Measurements from ENCODE around the gene RGS17.

RGS17 gene

GRCh38 chr6:153056308-153056707, 74.8 kb downstream of the RGS17 start:
- no peak overlapping the region for H4K91ac ChIP-seq (ENCODE audit: low read depth, low read length)
- H4K12ac ChIP-seq (ENCODE audit: low read depth, low read length) = no peak overlapping the region
- no CpG with 5 or more reads among the region's 2 CpGs for WGBS (ENCODE audit: extremely low coverage, insufficient coverage, insufficient read length)
- no peak overlapping the region for H3K4me3 ChIP-seq (ENCODE audit: low read depth, low read length)
- no peak overlapping the region for H3K27ac ChIP-seq (ENCODE audit: low read depth, low read length)
- no peak overlapping the region for H3K9ac ChIP-seq (ENCODE audit: low read length)
- no peak for DNase-seq
- no peak overlapping the region for H2BK120ac ChIP-seq (ENCODE audit: insufficient read depth, low read length, poor library complexity)
- no peaks in the 10 kb centered on the region for H3K27me3 ChIP-seq (ENCODE audit: insufficient read depth, low read length)
- no peaks in the 10 kb centered on the region for H3K4me1 ChIP-seq (ENCODE audit: control insufficient read depth in 1 of 2, insufficient read depth in 2 of 2, low read length in 2 of 2)
- no peak overlapping the region for H2BK12ac ChIP-seq (ENCODE audit: low read length)
- no peaks in the 10 kb centered on the region for H3K79me1 ChIP-seq (ENCODE audit: low read length)
- H3K36me3 ChIP-seq (ENCODE audit: control insufficient read depth in 1 of 2, insufficient read depth in 2 of 2, low read length in 2 of 2) = no peaks in the 10 kb centered on the region
- no peak overlapping the region for H2AFZ ChIP-seq (ENCODE audit: insufficient read depth, low read length, poor library complexity)
- no peak overlapping the region for H2BK5ac ChIP-seq (ENCODE audit: low read depth, low read length, poor library complexity)
- H3K23ac ChIP-seq (ENCODE audit: low read length) = no peak overlapping the region
- no peak overlapping the region for H2AK5ac ChIP-seq (ENCODE audit: low read length)
- H3K4me2 ChIP-seq (ENCODE audit: low read length) = no peak overlapping the region
- no peak overlapping the region for H3K4ac ChIP-seq (ENCODE audit: low read depth, low read length)
- no peaks in the 10 kb centered on the region for H3K9me3 ChIP-seq (ENCODE audit: insufficient read depth, low read depth, low read length)
- no peak overlapping the region for H3K14ac ChIP-seq (ENCODE audit: low read length)
- H3K18ac ChIP-seq (ENCODE audit: low read length) = no peak overlapping the region
- H4K8ac ChIP-seq (ENCODE audit: low read depth, low read length) = no peak overlapping the region
- no peaks in the 10 kb centered on the region for H3K79me2 ChIP-seq (ENCODE audit: control insufficient read depth, insufficient read depth, low read length, poor library complexity)

- H4K8ac ChIP-seq (ENCODE audit: low read depth, low read length) = no peak overlapping the region
- no peaks in the 10 kb centered on the region for H3K79me2 ChIP-seq (ENCODE audit: control insufficient read depth, insufficient read depth, low read length, poor library complexity)
- H2BK5ac ChIP-seq (ENCODE audit: low read depth, low read length, poor library complexity) = no peak overlapping the region
- no peaks in the 10 kb centered on the region for H3K4me1 ChIP-seq (ENCODE audit: control insufficient read depth in 1 of 2, insufficient read depth in 2 of 2, low read length in 2 of 2)
- H3K4ac ChIP-seq (ENCODE audit: low read depth, low read length) = no peak overlapping the region
- no peaks in the 10 kb centered on the region for H3K36me3 ChIP-seq (ENCODE audit: control insufficient read depth in 1 of 2, insufficient read depth in 2 of 2, low read length in 2 of 2)
- H4K91ac ChIP-seq (ENCODE audit: low read depth, low read length) = no peak overlapping the region
- no peak overlapping the region for H3K18ac ChIP-seq (ENCODE audit: low read length)
- H3K27ac ChIP-seq (ENCODE audit: low read depth, low read length) = no peak overlapping the region
- no peak overlapping the region for H3K23ac ChIP-seq (ENCODE audit: low read length)
- H2BK120ac ChIP-seq (ENCODE audit: insufficient read depth, low read length, poor library complexity) = no peak overlapping the region
- no peaks in the 10 kb centered on the region for H3K9me3 ChIP-seq (ENCODE audit: insufficient read depth, low read depth, low read length)
- no peak overlapping the region for H2AK5ac ChIP-seq (ENCODE audit: low read length)
- DNase-seq = no peak
- no peak overlapping the region for H3K4me2 ChIP-seq (ENCODE audit: low read length)
- H3K14ac ChIP-seq (ENCODE audit: low read length) = no peak overlapping the region
- no peak overlapping the region for H3K9ac ChIP-seq (ENCODE audit: low read length)
- no peak overlapping the region for H2AFZ ChIP-seq (ENCODE audit: insufficient read depth, low read length, poor library complexity)
- no peaks in the 10 kb centered on the region for H3K27me3 ChIP-seq (ENCODE audit: insufficient read depth, low read length)
- no peak overlapping the region for H2BK12ac ChIP-seq (ENCODE audit: low read length)
- H3K79me1 ChIP-seq (ENCODE audit: low read length) = no peaks in the 10 kb centered on the region
- H3K4me3 ChIP-seq (ENCODE audit: low read depth, low read length) = no peak overlapping the region
- H4K12ac ChIP-seq (ENCODE audit: low read depth, low read length) = no peak overlapping the region
Observed at GRCh38 chr6:153051801-153052200, 79.3 kb downstream of the RGS17 start.

GRCh38 chr6:153048631-153049030, 82.5 kb downstream of the RGS17 start:
- Histone ChIP-seq H3K4me2 (ENCODE audit: low read length) (no peak overlapping the region), H4K12ac (ENCODE audit: low read depth, low read length) (no peak overlapping the region), H2AFZ (ENCODE audit: insufficient read depth, low read length, poor library complexity) (no peak overlapping the region), H3K79me2 (ENCODE audit: control insufficient read depth, insufficient read depth, low read length, poor library complexity) (no peaks in the 10 kb centered on the region), H2BK12ac (ENCODE audit: low read length) (no peak overlapping the region), H4K91ac (ENCODE audit: low read depth, low read length) (no peak overlapping the region), H3K23ac (ENCODE audit: low read length) (no peak overlapping the region), H3K4me3 (ENCODE audit: low read depth, low read length) (no peak overlapping the region), H3K27ac (ENCODE audit: low read depth, low read length) (no peak overlapping the region), H3K18ac (ENCODE audit: low read length) (no peak overlapping the region), H3K4ac (ENCODE audit: low read depth, low read length) (no peak overlapping the region), H3K14ac (ENCODE audit: low read length) (no peak overlapping the region), H2BK120ac (ENCODE audit: insufficient read depth, low read length, poor library complexity) (no peak overlapping the region), H2AK5ac (ENCODE audit: low read length) (no peak overlapping the region), H3K4me1 (ENCODE audit: control insufficient read depth in 1 of 2, insufficient read depth in 2 of 2, low read length in 2 of 2) (no peaks in the 10 kb centered on the region), H3K79me1 (ENCODE audit: low read length) (no peaks in the 10 kb centered on the region), H4K8ac (ENCODE audit: low read depth, low read length) (no peak overlapping the region), H3K9me3 (ENCODE audit: insufficient read depth, low read depth, low read length) (no peaks in the 10 kb centered on the region), H3K27me3 (ENCODE audit: insufficient read depth, low read length) (no peaks in the 10 kb centered on the region), H3K9ac (ENCODE audit: low read length) (no peak overlapping the region), H2BK5ac (ENCODE audit: low read depth, low read length, poor library complexity) (no peak overlapping the region), H3K36me3 (ENCODE audit: control insufficient read depth in 1 of 2, insufficient read depth in 2 of 2, low read length in 2 of 2) (no peaks in the 10 kb centered on the region)
- no CpG with 5 or more reads among the region's 3 CpGs for WGBS (ENCODE audit: extremely low coverage, insufficient coverage, insufficient read length)
- no peak for DNase-seq

- no peak overlapping the region for H3K23ac ChIP-seq (ENCODE audit: low read length)
- no peak overlapping the region for H2BK5ac ChIP-seq (ENCODE audit: low read depth, low read length, poor library complexity)
- H3K79me2 ChIP-seq (ENCODE audit: control insufficient read depth, insufficient read depth, low read length, poor library complexity) = no peaks in the 10 kb centered on the region
- no peaks in the 10 kb centered on the region for H3K79me1 ChIP-seq (ENCODE audit: low read length)
- no peak overlapping the region for H2AFZ ChIP-seq (ENCODE audit: insufficient read depth, low read length, poor library complexity)
- no peak overlapping the region for H2BK12ac ChIP-seq (ENCODE audit: low read length)
- H3K4me2 ChIP-seq (ENCODE audit: low read length) = no peak overlapping the region
- H4K91ac ChIP-seq (ENCODE audit: low read depth, low read length) = no peak overlapping the region
- H3K4ac ChIP-seq (ENCODE audit: low read depth, low read length) = no peak overlapping the region
- no peak overlapping the region for H4K8ac ChIP-seq (ENCODE audit: low read depth, low read length)
- H3K27me3 ChIP-seq (ENCODE audit: insufficient read depth, low read length) = no peaks in the 10 kb centered on the region
- H3K9me3 ChIP-seq (ENCODE audit: insufficient read depth, low read depth, low read length) = no peaks in the 10 kb centered on the region
- H3K4me1 ChIP-seq (ENCODE audit: control insufficient read depth in 1 of 2, insufficient read depth in 2 of 2, low read length in 2 of 2) = no peaks in the 10 kb centered on the region
- H3K4me3 ChIP-seq (ENCODE audit: low read depth, low read length) = no peak overlapping the region
- no peak overlapping the region for H3K18ac ChIP-seq (ENCODE audit: low read length)
- no peak overlapping the region for H2BK120ac ChIP-seq (ENCODE audit: insufficient read depth, low read length, poor library complexity)
- no peak overlapping the region for H3K27ac ChIP-seq (ENCODE audit: low read depth, low read length)
- H3K36me3 ChIP-seq (ENCODE audit: control insufficient read depth in 1 of 2, insufficient read depth in 2 of 2, low read length in 2 of 2) = no peaks in the 10 kb centered on the region
- no peak for DNase-seq
- H2AK5ac ChIP-seq (ENCODE audit: low read length) = no peak overlapping the region
- H3K9ac ChIP-seq (ENCODE audit: low read length) = no peak overlapping the region
- H4K12ac ChIP-seq (ENCODE audit: low read depth, low read length) = no peak overlapping the region
- H3K14ac ChIP-seq (ENCODE audit: low read length) = no peak overlapping the region
- WGBS (ENCODE audit: extremely low coverage, insufficient coverage, insufficient read length) = no CpG with 5 or more reads among the region's 2 CpGs
Observed at GRCh38 chr6:153047386-153047785, 83.7 kb downstream of the RGS17 start.

- Histone ChIP-seq H3K23ac (ENCODE audit: low read length) (no peak overlapping the region), H3K9ac (ENCODE audit: low read length) (no peak overlapping the region), H3K4me2 (ENCODE audit: low read length) (no peak overlapping the region), H2AK5ac (ENCODE audit: low read length) (no peak overlapping the region), H3K27ac (ENCODE audit: low read depth, low read length) (no peak overlapping the region), H3K4me3 (ENCODE audit: low read depth, low read length) (no peak overlapping the region), H4K91ac (ENCODE audit: low read depth, low read length) (no peak overlapping the region), H2BK120ac (ENCODE audit: insufficient read depth, low read length, poor library complexity) (no peak overlapping the region), H2BK12ac (ENCODE audit: low read length) (no peak overlapping the region), H3K36me3 (ENCODE audit: control insufficient read depth in 1 of 2, insufficient read depth in 2 of 2, low read length in 2 of 2) (no peaks in the 10 kb centered on the region), H3K18ac (ENCODE audit: low read length) (no peak overlapping the region), H3K4me1 (ENCODE audit: control insufficient read depth in 1 of 2, insufficient read depth in 2 of 2, low read length in 2 of 2) (no peaks in the 10 kb centered on the region), H3K14ac (ENCODE audit: low read length) (no peak overlapping the region), H3K9me3 (ENCODE audit: insufficient read depth, low read depth, low read length) (no peaks in the 10 kb centered on the region), H3K79me2 (ENCODE audit: control insufficient read depth, insufficient read depth, low read length, poor library complexity) (no peaks in the 10 kb centered on the region), H3K27me3 (ENCODE audit: insufficient read depth, low read length) (no peaks in the 10 kb centered on the region), H3K79me1 (ENCODE audit: low read length) (no peaks in the 10 kb centered on the region), H2BK5ac (ENCODE audit: low read depth, low read length, poor library complexity) (no peak overlapping the region), H4K12ac (ENCODE audit: low read depth, low read length) (no peak overlapping the region), H3K4ac (ENCODE audit: low read depth, low read length) (no peak overlapping the region), H2AFZ (ENCODE audit: insufficient read depth, low read length, poor library complexity) (no peak overlapping the region), H4K8ac (ENCODE audit: low read depth, low read length) (no peak overlapping the region)
- no peak for DNase-seq
Observed at GRCh38 chr6:153045271-153045670, 85.8 kb downstream of the RGS17 start.
